Common myeloid progenitor, CD34-positive (primary cell): ENCODE data around the gene UBASH3B.
"Not testable (repeated sequence)": the region's sequence is repeated elsewhere in the genome, so short reads cannot be mapped to it uniquely, and the experiment has no call there.

Source experiments
- CTCF ChIA-PET: fragments of 350-600 bp; sonication (Branson Sonifier 250); formaldehyde crosslinking; loops from one replicate; lab custom pipeline; 2021; ENCODE audit warnings: antibody characterized with exemption; lab: Charles Lee
- POLR2A ChIA-PET: fragments of 350-600 bp; sonication (Branson Sonifier 250); formaldehyde crosslinking; loops from one replicate; lab custom pipeline; 2021; ENCODE audit warnings: antibody characterized with exemption; lab: Charles Lee
- DNase-seq, 3 donors: peaks; one replicate each; pipeline versions ENCODE4 v3.0.0 to v3.0.0-alpha.2; 2013
- H3K27ac ChIP-seq, 2 experiments: 1 replicate in 1 of 2; 2 replicates in 1 of 2; pipeline ENCODE4 v1.7.0; 2013; ENCODE audit warnings: inconsistent platforms in 2 of 2, low read length in 2 of 2, mild to moderate bottlenecking in 2 of 2, low read depth in 1 of 2, moderate library complexity in 1 of 2; ENCODE audit not compliant: severe bottlenecking in 2 of 2, insufficient read depth in 1 of 2, poor library complexity in 1 of 2
- H3K27me3 ChIP-seq, 5 experiments: replicated peaks in 2 of 5; 1 replicate in 3 of 5; 2 replicates in 2 of 5; pipeline versions ENCODE4 v1.6.1 to v1.7.0; 2013; ENCODE audit warnings: low read length in 4 of 5, mild to moderate bottlenecking in 2 of 5, moderate library complexity in 2 of 5, inconsistent platforms in 1 of 5; ENCODE audit not compliant: insufficient read depth in 5 of 5, control insufficient read depth in 4 of 5
- H3K36me3 ChIP-seq, 4 experiments: 1 replicate in 2 of 4; 2 replicates in 2 of 4; pipeline versions ENCODE4 v1.6.1 to v1.7.0; 2013; ENCODE audit warnings: low read length in 3 of 4, control low read depth in 1 of 4, mild to moderate bottlenecking in 1 of 4; ENCODE audit not compliant: control insufficient read depth in 4 of 4, insufficient read depth in 4 of 4
- H3K4me1 ChIP-seq, 4 experiments: 1 replicate in 3 of 4; 2 replicates in 1 of 4; pipeline versions ENCODE4 v1.6.1 to v1.7.1; 2013; ENCODE audit warnings: low read length in 3 of 4, mild to moderate bottlenecking in 3 of 4, control low read depth in 1 of 4, inconsistent platforms in 1 of 4, moderate library complexity in 1 of 4; ENCODE audit not compliant: control insufficient read depth in 4 of 4, insufficient read depth in 4 of 4; ENCODE audit errors: control extremely low read depth in 1 of 4
- H3K4me3 ChIP-seq, 7 experiments: 1 replicate in 4 of 7; 2 replicates in 3 of 7; pipeline versions ENCODE4 v1.5.1 to v1.7.0; 2013; ENCODE audit warnings: mild to moderate bottlenecking in 7 of 7, low read length in 6 of 7, moderate library complexity in 6 of 7, inconsistent platforms in 2 of 7, low read depth in 2 of 7, control low read depth in 1 of 7; ENCODE audit not compliant: insufficient read depth in 4 of 7, control insufficient read depth in 1 of 7; ENCODE audit errors: extremely low read depth in 1 of 7
- H3K9me3 ChIP-seq, 5 experiments: 1 replicate in 4 of 5; 2 replicates in 1 of 5; pipeline versions ENCODE4 v1.6.1 to v1.7.1; 2013; ENCODE audit warnings: low read length in 4 of 5, mild to moderate bottlenecking in 2 of 5, inconsistent platforms in 1 of 5, low read depth in 1 of 5, moderate library complexity in 1 of 5; ENCODE audit not compliant: control insufficient read depth in 4 of 5, insufficient read depth in 2 of 5; ENCODE audit errors: control extremely low read depth in 1 of 5
- WGBS: methylation state at CpG from one replicate; pipeline ENCODE4 v1.1.5; 2013; ENCODE audit not compliant: insufficient coverage; 5-methylcytosine and 5-hydroxymethylcytosine counted together

Gene UBASH3B

GRCh38 chr11:122853971-122854446 lies 198.5 kb downstream of the UBASH3B start:
- no peaks in the 10 kb centered on the region for H3K36me3 ChIP-seq
- no peaks in the 10 kb centered on the region for H3K9me3 ChIP-seq
- WGBS = 0% methylated on average over 2 of the region's 3 CpGs
- ChIA-PET CTCF (interaction anchor here (0.7 to 11.0 kb wide), 26 partner anchors 9 to 274 kb away, joined by 3 to 201 read pairs (median 5); partner anchors contain the start of gene CRTAM), POLR2A (interaction anchor here (0.7 to 1.2 kb wide), 2 partner anchors 47 to 52 kb away, joined by 3 read pairs; no protein-coding TSS in a partner anchor)
- H3K27ac ChIP-seq = no peak overlapping the region
- H3K27me3 ChIP-seq = no peaks in the 10 kb centered on the region
- H3K4me3 ChIP-seq = no peak overlapping the region
- peak; percentile 71 to 78 (median 74) for DNase-seq
- peaks cover 7 to 36% (median 21%) of the 10 kb centered on the region in 4 experiments for H3K4me1 ChIP-seq

- no peaks in the 10 kb centered on the region for H3K36me3 ChIP-seq
- H3K27me3 ChIP-seq = no peaks in the 10 kb centered on the region
- no peak overlapping the region for H3K27ac ChIP-seq
- H3K9me3 ChIP-seq = no peaks in the 10 kb centered on the region
- 100% methylated on average over 1 of the region's 3 CpGs for WGBS
- no peak overlapping the region for H3K4me3 ChIP-seq
- ChIA-PET POLR2A (no interaction called here), CTCF (interaction anchor here (1.3 to 14.4 kb wide), 6 partner anchors 9 to 192 kb away, joined by 3 to 162 read pairs (median 17); no protein-coding TSS in a partner anchor)
- DNase-seq = no peak
- H3K4me1 ChIP-seq = peaks cover 4 to 17% (median 15%) of the 10 kb centered on the region in 4 experiments
These were observed 206.1 kb downstream of the UBASH3B start for GRCh38 chr11:122861631-122862030.

- Histone ChIP-seq H3K36me3 (no peaks in the 10 kb centered on the region), H3K9me3 (no peaks in the 10 kb centered on the region), H3K4me1 (peaks cover 4 to 14% (median 13%) of the 10 kb centered on the region in 4 experiments), H3K27me3 (no peaks in the 10 kb centered on the region), H3K4me3 (no peak overlapping the region), H3K27ac (no peak overlapping the region)
- DNase-seq = no peak
- POLR2A ChIA-PET = no interaction called here
- WGBS = no CpG with 5 or more reads among the region's 1 CpG
- CTCF ChIA-PET = interaction anchor here (1.3 to 14.4 kb wide), 7 partner anchors 10 to 196 kb away, joined by 3 to 162 read pairs (median 16); no protein-coding TSS in a partner anchor
These were observed 206.6 kb downstream of the UBASH3B start for GRCh38 chr11:122862091-122862490.

- H3K36me3 ChIP-seq, DNase-seq, POLR2A ChIA-PET, H3K4me3 ChIP-seq, H3K9me3 ChIP-seq, H3K27me3 ChIP-seq, H3K27ac ChIP-seq, H3K4me1 ChIP-seq: not testable (repeated sequence)
- WGBS = 78% methylated on average over 1 of the region's 1 CpG
- CTCF ChIA-PET = interaction anchor here (0.6 to 14.4 kb wide), 13 partner anchors 8 to 195 kb away, joined by 3 to 162 read pairs (median 6); no protein-coding TSS in a partner anchor
These were observed 207.6 kb downstream of the UBASH3B start for GRCh38 chr11:122863154-122863553.

- Histone ChIP-seq H3K36me3 (no peaks in the 10 kb centered on the region), H3K4me3 (peak overlapping the region in 1 of 7 experiments; percentile 55), H3K27ac (no peak overlapping the region), H3K9me3 (no peaks in the 10 kb centered on the region), H3K4me1 (peaks cover 4 to 10% (median 8%) of the 10 kb centered on the region in 4 experiments), H3K27me3 (no peaks in the 10 kb centered on the region)
- WGBS = 67% methylated on average over 2 of the region's 7 CpGs
- peak; percentile 50 to 72 (median 66) for DNase-seq
- POLR2A ChIA-PET = interaction anchor here (0.8 kb wide), 1 partner anchor 23 kb away, joined by 3 read pairs; no protein-coding TSS in a partner anchor
- CTCF ChIA-PET = interaction anchor here (0.6 to 14.4 kb wide), 18 partner anchors 9 to 197 kb away, joined by 3 to 162 read pairs (median 4); no protein-coding TSS in a partner anchor
These were observed 208.3 kb downstream of the UBASH3B start for GRCh38 chr11:122863704-122864326.
